Measurements from ENCODE around the gene CCND2. TPM values are rescaled to one million over a fixed set of nuclear protein-coding genes. Genes with fewer than 3 reads are reported as not detected.
A peak's percentile ranks its signal among the peaks of the same experiment; 100 is the strongest.

The CCND2 gene
- total RNA-seq, 2 experiments from 2014 or later = 159 to 163 TPM

DNA sequence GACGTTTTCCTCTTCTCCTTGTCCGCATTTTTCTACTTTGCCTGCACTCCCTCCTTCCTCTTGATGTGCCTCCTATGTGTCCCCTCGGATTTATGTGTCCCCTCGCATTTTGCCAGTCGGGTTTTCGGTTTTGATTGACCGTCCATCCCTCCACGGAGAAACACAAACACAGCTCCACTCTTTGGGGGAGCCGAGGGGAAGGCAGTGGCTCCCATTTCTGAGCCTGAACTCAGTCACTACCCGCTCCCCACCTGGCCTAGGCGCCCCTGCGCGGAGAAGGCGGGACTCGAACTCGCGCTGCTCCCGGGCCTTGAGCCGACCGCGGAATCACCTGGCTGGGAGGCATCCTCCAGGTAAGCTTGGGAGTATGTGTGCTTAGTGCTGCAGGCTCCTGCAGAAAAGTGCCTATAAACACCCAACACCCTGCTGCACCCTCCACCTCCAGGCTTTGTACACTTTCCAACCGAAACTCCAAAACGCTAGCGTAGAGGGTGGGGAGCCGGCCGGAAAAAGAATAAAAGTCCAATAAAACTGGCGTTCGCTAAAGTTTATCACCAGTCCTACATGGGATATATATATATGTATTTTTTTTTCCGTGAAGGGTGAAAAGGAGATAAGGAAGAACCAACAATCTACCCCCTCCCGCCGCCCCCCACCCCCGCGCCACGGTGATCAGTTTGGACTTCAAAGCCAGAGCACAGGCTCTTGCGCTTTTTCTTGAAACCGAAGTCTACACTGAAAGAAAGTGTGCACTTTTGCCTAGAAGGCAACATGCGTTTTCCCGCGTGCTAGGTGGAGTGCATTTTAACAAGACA is 3.3 kb upstream of the CCND2 start:
- Mint-ChIP-seq H3K9me3 (no peaks in the 10 kb centered on the region), H3K4me3 (peak overlapping the region; percentile 96), H3K36me3 (ENCODE audit: low read depth) (peaks cover 47% of the 10 kb centered on the region), H3K27ac (peak overlapping the region; percentile 99), H3K4me1 (ENCODE audit: low read depth) (peaks cover 31% of the 10 kb centered on the region), H3K27me3 (peaks cover 6% of the 10 kb centered on the region)
- POLR2A ChIA-PET = interaction anchor here (0.7 to 10.1 kb wide), 19 partner anchors 7 to 397 kb away, joined by 3 to 113 read pairs (median 9); partner anchors contain the start of gene PARP11
- Histone ChIP-seq H3K4me3 (ENCODE audit: low read length) (peak overlapping the region; percentile 95), H3K36me3 (ENCODE audit: insufficient read depth, low read length) (no peaks in the 10 kb centered on the region), H3K9me3 (ENCODE audit: control insufficient read depth in 1 of 2, insufficient read depth in 1 of 2, low read length in 2 of 2) (no peaks in the 10 kb centered on the region), H3K27me3 (ENCODE audit: control insufficient read depth in 1 of 2, insufficient read depth in 2 of 2, low read length in 2 of 2) (no peaks in the 10 kb centered on the region), H3K4me1 (ENCODE audit: insufficient read depth, low read length) (peaks cover 46% of the 10 kb centered on the region), H3K27ac (ENCODE audit: low read depth in 1 of 2, low read length in 2 of 2) (peak overlapping the region; percentile 79 to 99)
- ATAC-seq (ENCODE audit: poor library complexity) (no peak), DNase-seq (peak in 12 of 14 experiments; percentile 26 to 63 (median 37))
- CTCF ChIA-PET = interaction anchor here (1.2 to 3.8 kb wide), 5 partner anchors 19 to 307 kb away, joined by 3 to 14 read pairs (median 3); no protein-coding TSS in a partner anchor
- TF ChIP-seq, protein P1, sequence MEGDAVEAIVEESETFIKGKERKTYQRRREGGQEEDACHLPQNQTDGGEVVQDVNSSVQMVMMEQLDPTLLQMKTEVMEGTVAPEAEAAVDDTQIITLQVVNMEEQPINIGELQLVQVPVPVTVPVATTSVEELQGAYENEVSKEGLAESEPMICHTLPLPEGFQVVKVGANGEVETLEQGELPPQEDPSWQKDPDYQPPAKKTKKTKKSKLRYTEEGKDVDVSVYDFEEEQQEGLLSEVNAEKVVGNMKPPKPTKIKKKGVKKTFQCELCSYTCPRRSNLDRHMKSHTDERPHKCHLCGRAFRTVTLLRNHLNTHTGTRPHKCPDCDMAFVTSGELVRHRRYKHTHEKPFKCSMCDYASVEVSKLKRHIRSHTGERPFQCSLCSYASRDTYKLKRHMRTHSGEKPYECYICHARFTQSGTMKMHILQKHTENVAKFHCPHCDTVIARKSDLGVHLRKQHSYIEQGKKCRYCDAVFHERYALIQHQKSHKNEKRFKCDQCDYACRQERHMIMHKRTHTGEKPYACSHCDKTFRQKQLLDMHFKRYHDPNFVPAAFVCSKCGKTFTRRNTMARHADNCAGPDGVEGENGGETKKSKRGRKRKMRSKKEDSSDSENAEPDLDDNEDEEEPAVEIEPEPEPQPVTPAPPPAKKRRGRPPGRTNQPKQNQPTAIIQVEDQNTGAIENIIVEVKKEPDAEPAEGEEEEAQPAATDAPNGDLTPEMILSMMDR (IDR thresholded peaks at IDR 0.05) = no peak
- intact Hi-C loops (cut with DNase I, micrococcal nuclease) = loop anchor here (10.0 kb wide), 1 partner anchor 305 kb away; no protein-coding TSS in a partner anchor

DNA sequence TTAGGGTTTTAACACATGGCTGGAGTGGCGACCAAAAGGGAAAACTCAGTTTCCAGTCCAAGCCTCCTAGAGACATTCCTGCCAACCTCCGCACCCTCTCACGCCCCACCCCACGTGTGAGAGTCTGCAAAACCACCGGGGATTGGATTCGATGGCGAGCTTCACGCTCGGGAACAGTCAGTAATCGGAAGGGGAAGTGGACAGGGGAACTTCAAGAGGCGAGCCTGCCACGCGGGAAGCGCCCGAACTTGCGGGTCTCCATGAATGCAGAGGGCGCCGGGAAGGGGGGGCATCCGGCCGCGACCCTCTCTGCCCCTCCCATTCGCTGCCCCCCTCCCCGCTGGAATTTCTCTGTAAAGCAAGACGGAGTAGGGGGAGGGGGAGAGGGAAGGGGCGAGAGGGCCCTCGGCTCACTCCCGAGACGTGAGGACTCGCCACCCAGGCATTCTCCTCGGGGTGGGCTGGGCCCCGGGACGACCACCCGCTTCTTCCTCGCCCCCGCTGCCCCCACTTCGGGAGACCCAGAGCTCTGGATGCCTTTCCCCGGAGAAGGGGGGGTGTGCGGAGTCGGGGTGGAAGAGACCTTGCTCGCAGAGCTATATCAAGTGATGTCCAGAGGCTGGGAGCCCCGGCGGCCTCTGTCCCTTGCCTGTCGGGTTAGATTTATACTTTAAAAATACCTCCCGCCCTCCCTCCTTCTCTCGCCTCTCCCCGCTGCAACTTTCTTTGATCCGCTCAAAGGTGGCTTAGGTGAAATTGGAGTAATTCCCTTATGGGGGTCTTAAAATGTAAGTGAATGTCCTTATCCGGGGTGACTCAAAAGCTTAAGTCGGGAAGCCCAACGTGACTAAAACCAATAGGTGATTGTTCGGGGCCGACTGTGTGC is 2.5 kb upstream of the CCND2 start:
- Histone ChIP-seq H3K27ac (ENCODE audit: low read depth in 1 of 2, low read length in 2 of 2) (peak overlapping the region; percentile 79 to 82), H3K4me1 (ENCODE audit: insufficient read depth, low read length) (peaks cover 52% of the 10 kb centered on the region), H3K4me3 (ENCODE audit: low read length) (peak overlapping the region; percentile 95), H3K9me3 (ENCODE audit: control insufficient read depth in 1 of 2, insufficient read depth in 1 of 2, low read length in 2 of 2) (no peaks in the 10 kb centered on the region), H3K27me3 (ENCODE audit: control insufficient read depth in 1 of 2, insufficient read depth in 2 of 2, low read length in 2 of 2) (no peaks in the 10 kb centered on the region), H3K36me3 (ENCODE audit: insufficient read depth, low read length) (peaks cover 3% of the 10 kb centered on the region)
- Mint-ChIP-seq H3K9me3 (no peaks in the 10 kb centered on the region), H3K27me3 (peaks cover 6% of the 10 kb centered on the region), H3K27ac (peak overlapping the region; percentile 99), H3K4me3 (peak overlapping the region; percentile 96), H3K4me1 (ENCODE audit: low read depth) (peaks cover 36% of the 10 kb centered on the region), H3K36me3 (ENCODE audit: low read depth) (peaks cover 54% of the 10 kb centered on the region)
- DNase-seq (peak in 9 of 14 experiments; percentile 16 to 71 (median 45)), ATAC-seq (ENCODE audit: poor library complexity) (no peak)
- TF ChIP-seq, protein P1 (IDR thresholded peaks at IDR 0.05) = no peak
- intact Hi-C loops (cut with DNase I, micrococcal nuclease) = loop anchor here (10.0 kb wide), 1 partner anchor 306 kb away; no protein-coding TSS in a partner anchor
- ChIA-PET POLR2A (interaction anchor here (0.6 to 10.1 kb wide), 29 partner anchors 12 to 518 kb away, joined by 3 to 113 read pairs (median 5); partner anchors contain the start of genes CRACR2A and PARP11), CTCF (interaction anchor here (0.6 to 3.8 kb wide), 6 partner anchors 23 to 388 kb away, joined by 3 to 14 read pairs (median 4); no protein-coding TSS in a partner anchor)

Data from CD4-positive, alpha-beta T cell (primary cell).